HG02981 (cell line): Measurements from ENCODE around the gene INSIG2.

ENCODE experiments used
- ATAC-seq: cut with Tn5 transposase; IDR thresholded peaks from one replicate; pipeline ENCODE4 v1.9.1; 2021; ENCODE audit warnings: mild to moderate bottlenecking, moderate library complexity; ENCODE audit not compliant: unreplicated experiment

INSIG2 gene

DNA sequence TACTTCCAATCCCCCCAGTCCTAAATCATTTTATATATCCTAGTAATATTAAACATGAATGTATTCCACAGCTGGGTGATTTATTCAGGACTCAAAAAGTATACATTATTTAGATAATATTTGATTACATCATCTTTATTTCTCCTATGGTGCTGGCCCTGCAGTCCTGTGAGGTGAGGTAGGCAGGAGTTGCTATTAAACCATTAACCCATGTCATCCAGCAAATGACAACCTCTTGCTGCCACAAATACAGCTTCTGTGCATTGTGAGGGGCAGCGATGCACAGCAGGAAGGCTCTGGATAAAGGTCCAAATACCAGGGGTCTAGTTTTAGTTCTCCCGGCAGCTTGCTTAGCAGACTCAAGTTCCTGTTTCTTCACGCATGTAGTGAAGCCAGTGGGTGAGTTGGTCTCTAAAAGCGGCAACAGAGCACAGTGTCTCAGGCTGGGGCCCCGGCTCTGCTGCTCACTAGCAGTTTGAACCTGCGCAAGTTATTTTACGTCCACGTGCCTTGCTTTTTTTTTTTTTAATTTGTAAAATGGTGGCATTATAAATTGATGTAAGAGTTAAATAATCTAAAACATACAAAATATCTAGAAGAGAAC, 36.1 kb downstream of the INSIG2 start:
- ATAC-seq = no peak

DNA sequence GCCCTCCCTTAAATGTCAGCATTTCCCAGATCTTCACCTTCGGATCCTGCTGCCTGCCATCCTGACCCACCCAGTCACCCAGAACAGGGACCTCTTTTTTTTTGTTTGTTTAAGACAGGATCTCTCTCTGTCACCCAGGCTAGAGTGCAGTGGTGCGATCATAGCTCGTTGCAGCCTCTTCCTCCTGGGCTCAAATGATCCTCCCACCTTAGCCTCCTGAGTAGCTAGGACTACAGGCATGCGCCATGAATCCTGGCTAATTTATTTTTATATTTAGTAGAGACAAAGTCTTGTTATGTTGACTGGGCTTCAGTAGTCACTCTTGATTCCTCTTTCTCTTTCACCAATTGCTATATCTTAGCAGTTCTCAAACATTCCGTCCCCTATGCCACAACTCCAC, 39.0 kb downstream of the INSIG2 start:
- ATAC-seq = no peak

- no peak for ATAC-seq
Measured at GRCh38 chr2:118128826-118129225, 40.6 kb downstream of the INSIG2 start.

- ATAC-seq = no peak
Measured at GRCh38 chr2:118130385-118130784, 42.1 kb downstream of the INSIG2 start.

- ATAC-seq = no peak
Measured at GRCh38 chr2:118131771-118132170, 43.5 kb downstream of the INSIG2 start.

DNA sequence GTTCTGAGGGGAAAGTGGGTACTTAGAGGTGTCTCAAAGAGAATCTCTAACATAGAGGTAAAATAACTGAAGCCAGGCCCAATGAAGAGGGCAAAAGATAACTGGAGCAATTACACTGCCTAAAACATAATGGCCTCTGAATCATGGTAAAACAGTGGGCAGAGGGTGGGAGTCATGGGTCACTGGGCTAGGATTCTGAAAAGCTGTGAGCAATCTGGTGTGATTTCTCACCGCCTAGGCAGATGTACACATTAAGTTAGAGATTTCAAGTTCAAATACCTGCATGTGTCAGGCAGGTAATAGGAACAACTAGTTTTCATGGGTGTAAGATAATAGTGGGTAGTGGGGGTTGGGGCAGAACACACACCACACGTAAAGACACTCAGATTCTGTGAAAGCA, 45.6 kb downstream of the INSIG2 start:
- ATAC-seq = no peak

DNA sequence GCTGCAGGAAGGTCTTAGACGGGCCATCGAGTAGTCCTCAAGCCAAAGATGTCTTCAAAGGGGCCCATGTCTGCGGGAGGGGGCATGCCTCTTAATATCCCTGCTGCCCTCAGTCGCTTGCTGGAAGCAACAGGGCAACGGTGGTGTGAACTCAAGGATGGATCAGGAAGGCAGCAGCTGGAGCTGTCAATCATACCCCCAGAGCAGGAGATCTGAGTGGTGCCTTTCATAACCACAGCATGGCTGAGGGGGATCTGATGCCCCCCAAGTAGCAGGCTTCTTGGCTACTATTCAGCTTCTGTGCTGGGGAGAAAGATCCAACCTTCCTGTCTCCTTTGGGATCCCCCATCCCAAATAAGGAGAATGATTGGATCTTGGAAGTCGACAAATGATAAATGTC, 46.4 kb downstream of the INSIG2 start:
- no peak for ATAC-seq

DNA sequence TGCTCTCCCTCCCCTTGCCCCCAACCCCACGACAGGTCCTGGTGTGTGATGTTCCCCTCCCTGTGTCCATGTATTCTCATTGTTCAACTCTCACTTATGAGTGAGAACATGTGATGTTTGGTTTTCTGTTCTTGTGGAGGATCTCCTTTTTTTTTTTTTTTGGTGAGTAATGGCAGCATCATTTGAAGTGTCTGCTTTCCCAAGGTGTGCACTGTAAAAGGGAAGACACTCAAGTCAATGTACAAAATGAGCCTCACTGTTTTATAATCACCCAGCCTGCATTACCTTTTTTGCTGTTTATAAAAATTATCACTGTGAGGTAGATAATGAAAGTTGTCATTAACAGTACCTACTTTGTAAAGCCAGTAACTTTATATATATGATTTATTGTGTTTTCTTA, 56.9 kb downstream of the INSIG2 start:
- no peak for ATAC-seq

- ATAC-seq = no peak
Measured at GRCh38 chr2:118145806-118146205, 57.5 kb downstream of the INSIG2 start.

- no peak for ATAC-seq
Measured at GRCh38 chr2:118146315-118147283, 58.3 kb downstream of the INSIG2 start.

DNA sequence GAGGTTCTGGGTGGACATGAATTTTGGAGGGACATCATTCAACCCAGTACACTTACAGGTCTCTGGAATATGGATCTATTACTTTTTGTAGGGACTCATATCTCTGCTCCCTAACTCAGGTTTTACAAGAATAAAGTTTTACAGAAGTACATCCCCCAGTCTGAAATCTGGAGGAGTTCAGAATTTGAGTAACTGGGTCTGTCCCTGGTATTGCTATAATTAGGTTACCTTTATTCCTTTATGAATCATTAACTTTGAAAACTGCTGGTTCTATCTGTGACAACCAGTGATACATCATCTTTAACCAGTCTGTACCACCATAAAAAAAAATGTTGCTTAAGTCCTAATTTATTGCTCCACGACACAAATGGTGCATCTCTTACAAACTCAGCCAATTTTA, 59.9 kb downstream of the INSIG2 start:
- ATAC-seq = peak; percentile 59

GRCh38 chr2:118148809-118149208, 60.5 kb downstream of the INSIG2 start:
- no peak for ATAC-seq

DNA sequence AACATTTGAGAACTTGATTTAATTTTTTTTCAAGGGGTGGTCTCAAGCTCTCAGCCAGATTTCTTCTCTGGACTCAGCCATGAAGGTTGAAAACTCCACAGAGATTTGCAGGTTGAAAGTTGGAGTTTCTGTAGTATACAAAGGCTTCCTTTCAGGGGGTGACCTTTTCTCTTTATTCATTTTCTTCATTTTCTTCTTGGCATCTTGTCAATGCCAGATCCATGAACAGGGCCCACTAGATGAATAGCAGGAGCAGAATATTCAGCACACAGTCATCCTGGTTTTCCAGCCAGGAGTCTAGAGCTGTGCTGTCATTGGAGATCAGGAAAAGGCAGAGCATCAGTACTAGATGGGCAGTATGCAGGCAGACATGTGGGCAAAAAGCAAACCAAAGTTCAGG, 62.0 kb downstream of the INSIG2 start:
- ATAC-seq = no peak

DNA sequence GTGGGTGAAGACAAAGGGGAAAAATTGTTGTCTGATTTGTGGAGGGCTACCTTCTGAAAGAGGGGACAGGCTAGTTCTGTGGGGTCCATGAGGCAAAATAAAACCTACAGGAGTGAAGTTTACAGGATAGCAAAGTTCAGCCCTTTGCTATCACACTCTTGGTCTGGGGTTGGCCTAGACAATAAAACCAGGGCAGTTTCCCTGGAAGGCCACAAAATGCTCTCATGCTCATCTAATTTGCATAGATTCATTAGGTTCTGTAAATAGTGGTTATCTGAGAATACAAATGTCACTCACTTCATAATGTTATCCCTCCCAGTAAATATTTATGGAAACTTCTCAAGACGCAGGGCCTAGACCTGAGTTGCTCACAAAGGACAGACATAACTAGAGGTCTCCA, 63.6 kb downstream of the INSIG2 start:
- ATAC-seq = no peak

GRCh38 chr2:118153433-118153832, 65.2 kb downstream of the INSIG2 start:
- no peak for ATAC-seq

GRCh38 chr2:118154176-118154575, 65.9 kb downstream of the INSIG2 start:
- no peak for ATAC-seq
